ENCODE results near the gene BTN2A1. TPM values are rescaled to one million over a fixed set of nuclear protein-coding genes. Genes with fewer than 3 reads are reported as not detected.
"Not testable (repeated sequence)": the region's sequence is repeated elsewhere in the genome, so short reads cannot be mapped to it uniquely, and the experiment has no call there.

Gene BTN2A1
- total RNA-seq, 2 donors from 2014 or later, result 17.8 to 27.8 TPM

DNA sequence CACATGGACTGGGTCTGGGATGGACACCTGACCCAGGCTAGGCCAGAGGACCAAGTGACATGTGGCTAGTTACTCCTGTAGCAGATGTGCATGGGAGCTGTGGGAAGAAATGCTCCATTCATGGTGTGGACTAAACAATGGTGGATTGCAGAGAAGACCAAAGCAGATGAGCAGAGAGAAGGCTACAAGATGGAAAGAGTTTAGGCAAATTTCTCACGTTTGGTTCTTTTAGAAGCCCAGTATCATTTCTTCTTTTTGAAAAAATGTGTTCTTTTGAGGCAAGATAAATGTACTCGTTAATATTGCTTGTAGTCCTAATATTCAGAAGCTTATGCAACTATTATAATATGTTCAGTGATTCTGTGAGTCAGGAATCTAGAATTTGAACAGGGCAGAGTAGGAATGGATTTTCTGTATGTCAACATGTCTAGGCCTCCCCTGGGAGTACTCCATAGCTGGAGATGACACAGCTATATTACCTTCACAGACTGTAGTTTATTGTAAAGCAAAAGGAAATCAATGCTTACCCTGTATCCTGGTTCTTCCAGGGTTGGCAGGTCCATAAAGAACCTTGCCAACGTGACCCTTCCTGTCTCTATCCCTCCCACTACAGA lies 2.3 kb upstream of the BTN2A1 start:
- TF ChIP-seq, protein P1, sequence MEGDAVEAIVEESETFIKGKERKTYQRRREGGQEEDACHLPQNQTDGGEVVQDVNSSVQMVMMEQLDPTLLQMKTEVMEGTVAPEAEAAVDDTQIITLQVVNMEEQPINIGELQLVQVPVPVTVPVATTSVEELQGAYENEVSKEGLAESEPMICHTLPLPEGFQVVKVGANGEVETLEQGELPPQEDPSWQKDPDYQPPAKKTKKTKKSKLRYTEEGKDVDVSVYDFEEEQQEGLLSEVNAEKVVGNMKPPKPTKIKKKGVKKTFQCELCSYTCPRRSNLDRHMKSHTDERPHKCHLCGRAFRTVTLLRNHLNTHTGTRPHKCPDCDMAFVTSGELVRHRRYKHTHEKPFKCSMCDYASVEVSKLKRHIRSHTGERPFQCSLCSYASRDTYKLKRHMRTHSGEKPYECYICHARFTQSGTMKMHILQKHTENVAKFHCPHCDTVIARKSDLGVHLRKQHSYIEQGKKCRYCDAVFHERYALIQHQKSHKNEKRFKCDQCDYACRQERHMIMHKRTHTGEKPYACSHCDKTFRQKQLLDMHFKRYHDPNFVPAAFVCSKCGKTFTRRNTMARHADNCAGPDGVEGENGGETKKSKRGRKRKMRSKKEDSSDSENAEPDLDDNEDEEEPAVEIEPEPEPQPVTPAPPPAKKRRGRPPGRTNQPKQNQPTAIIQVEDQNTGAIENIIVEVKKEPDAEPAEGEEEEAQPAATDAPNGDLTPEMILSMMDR (IDR thresholded peaks at IDR 0.05), result no peak
- DNase-seq, result no peak
- Histone ChIP-seq H3K4me1 (peaks cover 3% of the 10 kb centered on the region), H3K36me3 (no peaks in the 10 kb centered on the region), H3K9me3 (no peaks in the 10 kb centered on the region), H3K27me3 (no peaks in the 10 kb centered on the region), H3K27ac (no peak overlapping the region), H3K9ac (ENCODE audit: low read depth in 2 of 2, low read length in 2 of 2) (no peak overlapping the region), H3K4me3 (no peak overlapping the region)
- intact Hi-C loops (cut with DNase I), result no loop called here

DNA sequence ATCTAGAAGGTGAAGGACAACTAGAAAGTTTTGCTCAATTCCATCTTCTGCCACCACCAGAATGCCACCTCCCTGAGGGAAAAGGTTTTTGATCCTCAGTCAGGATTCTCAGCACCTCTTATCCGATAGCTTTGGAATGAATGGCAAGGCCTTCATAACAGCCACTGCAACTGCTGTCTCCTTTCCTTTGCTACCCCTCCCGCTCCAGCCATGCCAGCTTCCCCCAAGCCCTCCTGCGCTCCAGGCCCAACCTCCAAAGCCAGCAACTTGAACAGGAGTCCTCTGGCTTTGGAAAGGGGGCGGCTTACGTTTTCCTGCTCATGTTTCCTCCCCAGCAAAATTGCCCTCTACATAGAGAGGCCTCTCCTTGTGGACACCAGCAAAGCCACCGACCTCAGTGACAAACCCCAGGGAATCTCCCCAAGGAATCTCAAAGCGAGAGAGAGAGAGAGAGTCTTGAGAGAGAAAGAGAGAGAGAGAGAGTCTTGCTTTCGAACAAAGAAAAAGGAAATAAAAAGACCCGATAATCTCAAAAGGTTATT lies 420 bp upstream of the BTN2A1 start:
- H3K27me3 ChIP-seq, result no peaks in the 10 kb centered on the region
- intact Hi-C loops (cut with DNase I), result no loop called here
- peak overlapping the region; percentile 73 for H3K4me3 ChIP-seq
- TF ChIP-seq, protein P1 (IDR thresholded peaks at IDR 0.05), result no peak
- H3K36me3 ChIP-seq, result no peaks in the 10 kb centered on the region
- DNase-seq, result peak; percentile 35
- H3K27ac ChIP-seq, result peak overlapping the region; percentile 93
- peak overlapping the region; percentile 77 to 99 for H3K9ac ChIP-seq (ENCODE audit: low read depth in 2 of 2, low read length in 2 of 2)
- H3K9me3 ChIP-seq, result no peaks in the 10 kb centered on the region
- H3K4me1 ChIP-seq, result peaks cover 9% of the 10 kb centered on the region

DNA sequence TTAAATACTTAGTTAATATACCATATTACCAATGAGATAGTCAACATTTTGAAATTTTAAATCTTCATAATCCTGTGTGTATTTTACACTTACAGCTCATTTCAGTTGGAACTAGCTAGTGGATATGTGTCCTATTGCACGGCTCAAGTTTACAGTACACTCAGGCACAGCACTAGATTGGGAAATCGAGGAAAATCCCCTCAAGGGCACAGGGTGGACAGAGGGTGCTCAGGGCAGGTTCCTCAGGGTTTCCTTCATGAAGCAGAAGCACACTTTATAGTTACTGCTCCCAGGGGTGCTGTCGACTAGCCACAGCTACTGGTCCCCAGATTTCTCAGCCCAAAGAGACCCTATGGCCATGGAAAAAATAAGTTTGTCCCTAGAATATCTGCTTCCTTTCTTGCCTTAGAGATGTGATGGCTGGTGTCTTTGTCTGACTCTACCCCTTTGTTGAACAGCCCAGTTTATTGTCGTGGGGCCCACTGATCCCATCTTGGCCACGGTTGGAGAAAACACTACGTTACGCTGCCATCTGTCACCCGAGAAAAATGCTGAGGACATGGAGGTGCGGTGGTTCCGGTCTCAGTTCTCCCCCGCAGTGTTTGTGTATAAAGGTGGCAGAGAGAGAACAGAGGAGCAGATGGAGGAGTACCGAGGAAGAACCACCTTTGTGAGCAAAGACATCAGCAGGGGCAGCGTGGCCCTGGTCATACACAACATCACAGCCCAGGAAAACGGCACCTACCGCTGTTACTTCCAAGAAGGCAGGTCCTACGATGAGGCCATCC lies 1.5 kb downstream of the BTN2A1 start:
- no peaks in the 10 kb centered on the region for H3K9me3 ChIP-seq
- intact Hi-C loops (cut with DNase I), result no loop called here
- no peak overlapping the region for H3K27ac ChIP-seq

DNA sequence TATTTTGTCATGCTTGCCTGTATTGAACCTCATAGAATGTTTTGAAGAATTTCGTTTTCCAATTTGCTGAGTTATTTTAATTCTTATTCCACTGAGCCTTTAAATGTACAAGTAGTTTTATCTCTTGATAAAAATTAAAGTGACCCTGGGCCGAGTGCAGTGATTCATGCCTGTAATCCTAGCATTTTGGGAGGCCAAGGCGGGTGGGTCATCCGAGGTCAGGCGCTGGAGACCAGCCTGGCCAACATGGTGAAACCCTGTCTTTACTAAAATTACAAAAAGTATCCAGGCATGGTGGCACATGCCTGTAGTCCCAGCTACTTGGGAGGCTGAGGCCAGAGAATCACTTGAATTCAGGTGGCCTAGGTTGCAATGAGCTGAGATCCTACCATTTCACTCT lies 3.6 kb downstream of the BTN2A1 start:
- H3K4me1 ChIP-seq, result peaks cover 12% of the 10 kb centered on the region
- DNase-seq; H3K4me3 ChIP-seq; H3K27me3 ChIP-seq; H3K9me3 ChIP-seq; H3K27ac ChIP-seq; H3K9ac ChIP-seq (ENCODE audit: low read depth in 2 of 2, low read length in 2 of 2); intact Hi-C loops (cut with DNase I): not testable (repeated sequence)
- peaks cover 29% of the 10 kb centered on the region for H3K36me3 ChIP-seq

More for the DNA sequence above, 1.5 kb downstream of the BTN2A1 start:
- no peak for DNase-seq
- H3K9ac ChIP-seq (ENCODE audit: low read depth in 2 of 2, low read length in 2 of 2), result no peak overlapping the region
- H3K4me1 ChIP-seq, result peaks cover 12% of the 10 kb centered on the region
- H3K27me3 ChIP-seq, result no peaks in the 10 kb centered on the region
- H3K4me3 ChIP-seq, result peak overlapping the region; percentile 73
- peaks cover 13% of the 10 kb centered on the region for H3K36me3 ChIP-seq
- TF ChIP-seq, protein P1 (IDR thresholded peaks at IDR 0.05), result no peak

DNA sequence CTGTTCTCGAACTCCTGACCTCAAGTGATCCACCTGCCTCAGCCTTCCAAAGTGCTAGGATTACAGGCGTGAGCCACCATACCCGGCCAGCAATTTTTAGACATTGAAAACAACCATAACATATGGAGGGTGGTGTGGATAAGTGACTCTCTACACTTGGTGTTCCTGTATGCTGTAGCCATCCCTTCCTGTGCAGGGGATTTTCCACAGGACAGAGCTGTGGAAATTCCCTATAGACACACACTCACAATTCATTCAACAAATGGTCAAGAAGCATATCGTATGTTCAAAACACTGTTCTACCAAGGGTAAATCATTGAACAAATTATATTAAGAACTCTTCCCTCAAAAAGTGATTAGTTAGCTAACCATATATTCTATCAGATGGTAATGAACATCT lies 6.3 kb downstream of the BTN2A1 start:
- Histone ChIP-seq H3K36me3 (peaks cover 29% of the 10 kb centered on the region), H3K9ac (ENCODE audit: low read depth in 2 of 2, low read length in 2 of 2) (no peak overlapping the region), H3K27me3 (no peaks in the 10 kb centered on the region), H3K4me3 (no peak overlapping the region), H3K27ac (no peak overlapping the region), H3K9me3 (no peaks in the 10 kb centered on the region), H3K4me1 (peaks cover 12% of the 10 kb centered on the region)
- intact Hi-C loops (cut with DNase I), result no loop called here
- TF ChIP-seq, protein P1 (IDR thresholded peaks at IDR 0.05), result no peak
- DNase-seq, result no peak
